Body of pancreas (tissue), 4 donors: ENCODE measurements around the gene TXNL1. TPM values are rescaled to one million over a fixed set of nuclear protein-coding genes. Genes with fewer than 3 reads are reported as not detected.

Experiments
- ATAC-seq: fragments of 150-250 bp; one replicate; pipeline ENCODE4 v1.9.1; 2016
- DNase-seq, 4 donors: peaks; one replicate each; pipeline ENCODE4 v3.0.0-alpha.2; 2019
- H3K27ac ChIP-seq, 4 donors: fragments of 200-600 bp; sonication (generic); 1 replicate in 3 of 4; 2 replicates in 1 of 4; pipeline versions ENCODE4 v1.5.1 to v1.6.1; 2016 to 2019; ENCODE audit warnings: mild to moderate bottlenecking in 1 of 4, mixed read lengths in 1 of 4, moderate library complexity in 1 of 4
- H3K27me3 ChIP-seq, 2 donors: fragments of 200-600 bp; sonication (generic); one replicate each; pipeline ENCODE4 v1.6.0; 2016; ENCODE audit warnings: mild to moderate bottlenecking in 1 of 2
- H3K36me3 ChIP-seq, 2 donors: fragments of 200-600 bp; sonication (generic); replicated peaks in 1 of 2; 2 replicates each; pipeline ENCODE4 v1.5.1; 2016; ENCODE audit warnings: low read depth in 2 of 2; ENCODE audit not compliant: insufficient read depth in 1 of 2
- H3K4me1 ChIP-seq: fragments of 200-600 bp; sonication (generic); one replicate; pipeline ENCODE4 v1.6.0; 2016
- H3K4me3 ChIP-seq, 2 donors: fragments of 200-600 bp; sonication (generic); 1 replicate in 1 of 2; 2 replicates in 1 of 2; pipeline ENCODE4 v1.5.1; 2016 to 2019
- H3K9me3 ChIP-seq, 3 donors: fragments of 200-600 bp; sonication (generic); 1 replicate in 2 of 3; 2 replicates in 1 of 3; pipeline ENCODE4 v1.5.1; 2016
- POLR2A ChIP-seq, 3 donors: fragments of 450-650 bp; IDR thresholded peaks; one replicate each; pipeline ENCODE4 v1.6.1; 2016; ENCODE audit warnings: antibody characterized with exemption in 3 of 3, mild to moderate bottlenecking in 2 of 3
- WGBS, 2 donors: methylation state at CpG; one replicate each; pipeline ENCODE4 v1.1.5; 2017; 5-methylcytosine and 5-hydroxymethylcytosine counted together
- intact Hi-C: fragments of 100-400 bp; cut with DNase I; formaldehyde crosslinking; loops from one replicate; pipeline ENCODE4 v1.15.1; 2023
- total RNA-seq, 2 donors: library from RNA; depleted of rRNA; stranded (reverse); fragments of >200 nt; gene quantifications; one replicate each; pipeline ENCODE4 v1.1.0, GENCODE V29; 2016
- TF ChIP-seq, protein P1 (sequence below), 7 experiments: fragments of 450-650 bp in 4 of 7; fragments of 200-600 bp in 3 of 7; sonication (generic) in 3 of 7; IDR thresholded peaks; one replicate each; pipeline ENCODE4 v1.5.1; 2016 to 2019; ENCODE audit warnings: antibody characterized with exemption in 7 of 7

The TXNL1 gene
- total RNA-seq, 2 donors from 2014 or later = 9.2 to 13.2 TPM

DNA sequence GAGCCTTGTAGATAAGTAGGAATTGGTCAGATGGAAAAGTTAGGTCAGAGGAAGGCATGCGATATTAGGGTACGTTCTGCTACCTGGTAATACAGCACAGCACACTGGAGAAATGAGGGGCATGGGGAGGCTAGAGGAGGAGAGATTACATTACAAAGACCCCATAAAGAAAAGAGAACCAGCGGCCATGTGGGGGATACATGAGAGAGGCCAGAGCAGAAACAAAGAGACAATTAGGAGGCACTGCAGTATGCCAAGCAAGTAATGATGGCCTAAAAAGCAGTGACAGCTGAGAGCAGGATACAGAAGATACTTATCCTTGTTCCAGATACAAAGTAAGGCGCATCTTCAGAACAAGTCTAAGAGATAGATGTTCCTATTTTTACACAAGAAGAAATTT lies 40.0 kb downstream of the TXNL1 start:
- Histone ChIP-seq H3K9me3 (no peaks in the 10 kb centered on the region), H3K4me3 (no peak overlapping the region), H3K27ac (no peak overlapping the region), H3K4me1 (no peaks in the 10 kb centered on the region), H3K36me3 (peaks cover 0 to 4% of the 10 kb centered on the region in 2 donors), H3K27me3 (no peaks in the 10 kb centered on the region)
- DNase-seq = no peak
- intact Hi-C loops = no loop called here
- no peak for TF ChIP-seq POLR2A (IDR thresholded peaks at IDR 0.05)
- TF ChIP-seq, protein P1, sequence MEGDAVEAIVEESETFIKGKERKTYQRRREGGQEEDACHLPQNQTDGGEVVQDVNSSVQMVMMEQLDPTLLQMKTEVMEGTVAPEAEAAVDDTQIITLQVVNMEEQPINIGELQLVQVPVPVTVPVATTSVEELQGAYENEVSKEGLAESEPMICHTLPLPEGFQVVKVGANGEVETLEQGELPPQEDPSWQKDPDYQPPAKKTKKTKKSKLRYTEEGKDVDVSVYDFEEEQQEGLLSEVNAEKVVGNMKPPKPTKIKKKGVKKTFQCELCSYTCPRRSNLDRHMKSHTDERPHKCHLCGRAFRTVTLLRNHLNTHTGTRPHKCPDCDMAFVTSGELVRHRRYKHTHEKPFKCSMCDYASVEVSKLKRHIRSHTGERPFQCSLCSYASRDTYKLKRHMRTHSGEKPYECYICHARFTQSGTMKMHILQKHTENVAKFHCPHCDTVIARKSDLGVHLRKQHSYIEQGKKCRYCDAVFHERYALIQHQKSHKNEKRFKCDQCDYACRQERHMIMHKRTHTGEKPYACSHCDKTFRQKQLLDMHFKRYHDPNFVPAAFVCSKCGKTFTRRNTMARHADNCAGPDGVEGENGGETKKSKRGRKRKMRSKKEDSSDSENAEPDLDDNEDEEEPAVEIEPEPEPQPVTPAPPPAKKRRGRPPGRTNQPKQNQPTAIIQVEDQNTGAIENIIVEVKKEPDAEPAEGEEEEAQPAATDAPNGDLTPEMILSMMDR (IDR thresholded peaks at IDR 0.05) = no peak
- no peak for ATAC-seq
- WGBS, 2 donors = 71 to 72% methylated on average over 4 of the region's 4 CpGs

- no peak for ATAC-seq
- DNase-seq = no peak
- 86% methylated on average over 4 of the region's 4 CpGs for WGBS, 2 donors
- TF ChIP-seq POLR2A (IDR thresholded peaks at IDR 0.05) = no peak
- TF ChIP-seq, protein P1 (IDR thresholded peaks at IDR 0.05) = no peak
- H3K27me3 ChIP-seq = no peaks in the 10 kb centered on the region
- no peak overlapping the region for H3K27ac ChIP-seq
- no peaks in the 10 kb centered on the region for H3K9me3 ChIP-seq
- H3K4me1 ChIP-seq = no peaks in the 10 kb centered on the region
- no peak overlapping the region for H3K4me3 ChIP-seq
- intact Hi-C loops = no loop called here
- no peaks in the 10 kb centered on the region for H3K36me3 ChIP-seq
Measured at GRCh38 chr18:56593906-56594305, 44.5 kb downstream of the TXNL1 start.

DNA sequence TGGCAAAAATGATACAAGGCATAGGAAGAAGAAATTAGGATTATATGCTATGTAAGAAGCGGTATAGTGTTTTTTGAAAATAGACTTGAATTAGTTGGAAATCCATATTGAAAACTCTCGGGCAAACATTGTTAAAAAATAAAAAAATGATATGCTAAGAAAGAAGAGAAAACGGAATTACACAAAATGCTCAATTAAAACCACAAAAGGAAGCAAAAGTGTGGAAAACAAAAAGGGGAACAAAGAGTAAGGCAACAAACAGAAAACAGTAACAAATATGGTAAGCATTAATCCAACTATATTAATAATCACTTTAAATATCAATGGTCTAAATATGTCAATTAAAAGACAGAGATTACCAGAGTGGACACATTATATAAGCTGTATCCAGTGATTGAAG lies 58.4 kb downstream of the TXNL1 start:
- Histone ChIP-seq H3K9me3 (no peaks in the 10 kb centered on the region), H3K4me1 (peaks cover 11% of the 10 kb centered on the region), H3K4me3 (no peak overlapping the region), H3K27ac (no peak overlapping the region), H3K36me3 (no peaks in the 10 kb centered on the region), H3K27me3 (no peaks in the 10 kb centered on the region)
- intact Hi-C loops = no loop called here
- WGBS, 2 donors = 60 to 63% methylated on average over 3 of the region's 3 CpGs
- DNase-seq = no peak
- ATAC-seq = no peak
- TF ChIP-seq, protein P1 (IDR thresholded peaks at IDR 0.05) = no peak
- no peak for TF ChIP-seq POLR2A (IDR thresholded peaks at IDR 0.05)

GRCh38 chr18:56579451-56579850 lies 58.9 kb downstream of the TXNL1 start:
- Histone ChIP-seq H3K27me3 (no peaks in the 10 kb centered on the region), H3K27ac (no peak overlapping the region), H3K36me3 (no peaks in the 10 kb centered on the region), H3K4me3 (no peak overlapping the region), H3K4me1 (peaks cover 17% of the 10 kb centered on the region), H3K9me3 (no peaks in the 10 kb centered on the region)
- no peak for TF ChIP-seq POLR2A (IDR thresholded peaks at IDR 0.05)
- TF ChIP-seq, protein P1 (IDR thresholded peaks at IDR 0.05) = no peak
- DNase-seq (no peak), ATAC-seq (no peak)
- intact Hi-C loops = loop anchor here (5.0 to 10.0 kb wide), 2 partner anchors 1167 to 1345 kb away; no protein-coding TSS in a partner anchor

GRCh38 chr18:56576826-56577573 lies 61.4 kb downstream of the TXNL1 start:
- H3K4me3 ChIP-seq = no peak overlapping the region
- no peaks in the 10 kb centered on the region for H3K36me3 ChIP-seq
- no peaks in the 10 kb centered on the region for H3K9me3 ChIP-seq
- H3K27me3 ChIP-seq = no peaks in the 10 kb centered on the region
- intact Hi-C loops = loop anchor here (5.0 to 10.0 kb wide), 2 partner anchors 1165 to 1342 kb away; no protein-coding TSS in a partner anchor
- ATAC-seq (no peak), DNase-seq (no peak)
- no peak for TF ChIP-seq POLR2A (IDR thresholded peaks at IDR 0.05)
- TF ChIP-seq, protein P1 (IDR thresholded peaks at IDR 0.05) = no peak
- WGBS, 2 donors = 37 to 41% methylated on average over 14 of the region's 14 CpGs
- no peak overlapping the region for H3K27ac ChIP-seq
- H3K4me1 ChIP-seq = peaks cover 21% of the 10 kb centered on the region
